GM19395 (cell line): Measurements from ENCODE around the gene F2RL2.

Source experiments
- ATAC-seq: cut with Tn5 transposase; IDR thresholded peaks from one replicate; pipeline ENCODE4 v1.9.1; 2021; ENCODE audit warnings: mild to moderate bottlenecking, moderate library complexity; ENCODE audit not compliant: unreplicated experiment

The F2RL2 gene

DNA sequence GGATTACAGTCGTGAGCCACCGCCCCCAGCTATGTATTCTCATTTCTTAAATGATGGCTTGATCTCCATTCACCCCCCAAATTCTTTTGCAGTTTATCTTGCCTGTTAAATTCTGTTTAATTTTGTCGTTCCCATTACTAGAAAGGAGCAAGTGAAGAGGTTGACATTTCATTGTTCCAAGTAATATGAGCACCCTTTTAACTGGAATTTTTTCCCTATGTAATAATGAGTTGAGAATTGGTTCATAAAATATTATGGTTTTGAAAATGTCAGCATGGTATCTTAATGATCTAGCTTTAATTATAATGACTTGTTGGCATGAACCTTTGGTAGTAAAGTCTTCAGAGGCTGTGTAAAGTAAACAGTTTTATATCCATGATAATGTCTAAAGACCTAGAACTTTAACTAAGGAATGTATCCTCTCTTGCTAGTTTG, 37.4 kb downstream of the F2RL2 start:
- no peak for ATAC-seq

DNA sequence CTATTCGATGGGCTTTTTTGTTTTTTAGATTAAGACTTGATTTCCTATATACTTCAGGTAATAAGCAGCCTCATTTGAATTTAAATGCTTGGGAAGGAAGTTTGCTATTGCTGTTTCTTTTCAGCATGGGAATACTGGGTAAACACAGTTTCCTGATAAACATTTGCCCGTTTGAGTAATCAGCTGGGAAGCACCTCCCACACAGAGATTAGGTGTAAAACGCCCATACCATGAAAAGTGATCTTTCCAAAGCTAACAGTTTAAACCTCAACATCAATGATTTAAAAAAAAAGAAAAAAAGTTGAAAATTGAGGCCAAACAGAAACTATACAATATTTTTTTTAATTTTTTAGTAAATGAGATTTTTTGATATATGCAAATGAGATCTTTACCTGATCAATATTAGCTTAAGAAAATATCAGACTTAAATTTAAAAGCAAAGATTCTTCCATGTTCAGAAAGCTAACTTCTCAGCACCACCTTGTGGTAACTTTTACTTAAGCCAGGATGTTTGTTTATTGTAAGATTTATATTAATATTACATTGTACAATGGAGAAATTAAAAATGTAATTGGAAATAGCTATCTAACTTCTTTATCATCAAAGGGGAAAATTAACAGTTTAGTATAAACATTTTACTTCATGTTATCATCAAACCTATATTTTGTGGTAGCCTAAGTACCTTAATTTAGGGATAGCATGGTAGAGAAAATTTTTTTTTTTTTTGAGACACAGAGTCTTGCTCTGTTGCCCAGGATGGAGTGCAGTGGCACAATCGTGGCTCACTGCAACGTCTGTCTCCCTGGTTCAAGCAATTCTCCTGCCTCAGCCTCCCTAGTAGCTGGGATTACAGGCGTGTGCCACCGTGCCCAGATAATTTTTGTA, 39.8 kb downstream of the F2RL2 start:
- ATAC-seq = no peak

DNA sequence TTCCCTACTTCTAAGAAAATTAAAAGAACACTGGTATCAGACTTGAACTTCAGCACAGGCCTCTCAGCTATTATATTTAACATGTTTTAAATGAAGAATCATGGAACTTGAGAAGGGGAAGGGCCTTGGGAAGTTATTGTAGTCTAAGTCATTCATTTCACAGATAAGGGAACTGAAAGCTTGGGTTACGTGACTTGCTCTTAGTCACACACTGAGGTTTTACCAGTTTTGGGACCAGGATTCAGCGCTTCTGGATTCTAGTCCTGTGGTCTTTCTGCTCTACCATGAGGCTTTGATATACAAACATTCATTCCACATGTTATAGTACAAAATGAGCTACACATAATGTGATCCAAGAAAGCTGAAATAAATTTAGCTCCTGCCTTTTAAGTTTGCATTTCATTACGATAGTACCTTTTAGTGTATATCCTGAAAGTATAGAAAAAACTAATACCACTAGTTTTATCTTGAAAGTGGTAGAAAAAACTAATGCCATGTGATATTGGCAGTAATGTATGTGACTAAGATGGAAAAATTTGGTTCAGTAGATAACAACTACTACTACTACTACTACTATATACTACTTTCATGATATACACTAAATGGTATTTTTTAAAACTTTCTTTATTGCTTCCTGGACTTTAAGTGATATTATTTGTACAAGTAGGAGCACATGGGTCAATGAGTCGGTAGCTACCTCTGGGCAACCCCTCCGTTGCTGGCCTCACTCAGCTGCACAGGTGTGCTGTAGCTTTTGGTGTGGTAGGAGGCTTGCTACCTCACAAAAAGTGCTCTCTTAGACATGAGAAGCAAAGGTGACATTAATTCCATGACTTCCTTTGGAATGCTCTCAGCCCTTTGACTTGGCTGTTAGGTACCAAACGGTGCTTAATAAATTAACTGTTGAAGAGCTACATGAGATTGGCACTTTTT, 40.7 kb downstream of the F2RL2 start:
- peak; percentile 94 for ATAC-seq

DNA sequence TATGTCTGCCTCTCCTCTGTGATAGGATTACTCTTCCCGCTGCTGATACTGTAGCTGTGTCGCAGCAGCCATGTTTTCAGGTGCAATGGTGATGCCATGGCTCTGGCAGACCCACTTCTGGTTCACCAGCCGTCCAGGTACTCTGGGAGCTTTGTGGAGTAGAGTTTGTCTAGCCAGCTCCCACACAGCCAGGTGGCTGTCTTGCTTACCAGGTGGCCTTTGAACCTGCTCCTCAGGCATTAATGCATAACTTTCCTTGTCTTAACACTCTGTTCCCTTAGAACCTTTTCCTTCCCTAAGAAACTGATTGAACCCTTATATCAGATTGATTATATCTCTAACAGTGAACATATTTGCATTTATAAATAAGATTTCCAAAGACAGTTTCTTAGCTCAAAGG, 42.2 kb downstream of the F2RL2 start:
- ATAC-seq = no peak

DNA sequence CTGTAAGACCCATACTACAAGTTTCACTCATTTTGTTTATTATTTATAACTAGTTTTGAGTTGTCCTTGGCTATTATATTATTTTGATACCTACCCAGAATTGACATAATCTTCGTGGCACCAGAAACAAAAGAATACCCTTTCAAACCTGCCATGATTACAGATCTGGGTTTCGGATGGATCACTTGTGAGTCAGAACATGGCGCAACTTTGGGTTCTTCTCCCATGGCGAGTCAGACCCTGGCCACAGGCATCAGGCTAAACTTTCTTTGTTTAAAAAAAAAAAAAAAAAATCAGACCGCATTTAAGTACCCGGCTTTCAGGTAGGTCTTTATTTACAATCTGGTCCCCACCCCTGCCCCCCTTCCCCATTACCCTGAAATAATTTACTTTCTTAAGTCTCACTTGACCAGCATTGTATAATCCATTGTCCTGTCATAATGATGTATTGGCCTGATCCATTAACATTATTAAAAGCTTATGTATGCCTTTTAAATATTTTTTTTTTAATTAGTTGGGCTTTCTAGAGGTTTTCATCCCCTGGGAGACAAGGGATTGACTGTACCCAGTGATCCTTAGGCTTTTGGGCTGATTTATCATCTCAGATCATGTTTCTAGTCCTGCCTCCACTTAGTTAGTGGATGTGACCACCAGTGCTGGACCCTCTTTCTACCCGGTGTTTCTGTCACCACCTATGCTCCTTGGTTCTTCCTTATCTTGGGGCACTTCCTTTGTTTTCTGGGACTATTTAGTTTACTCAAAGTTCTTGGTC, 43.9 kb downstream of the F2RL2 start:
- no peak for ATAC-seq

DNA sequence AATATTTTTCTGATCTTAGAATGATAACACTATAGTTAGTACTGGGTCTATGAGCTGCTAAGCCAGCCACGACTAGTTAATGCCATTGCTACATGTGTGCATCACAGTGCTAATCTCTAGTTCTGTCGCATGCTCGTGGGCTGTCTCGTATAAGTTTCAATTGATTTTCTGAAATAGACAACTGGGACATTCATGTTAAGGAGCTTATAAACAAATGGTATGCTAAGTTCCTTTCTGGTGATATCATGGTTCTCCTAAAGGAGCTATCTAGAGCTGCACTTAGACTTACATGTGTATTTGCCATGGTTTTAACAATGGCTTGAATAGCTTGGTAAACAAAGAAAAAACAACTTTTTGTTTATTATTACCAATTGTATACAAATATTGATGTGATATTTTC, 46.2 kb downstream of the F2RL2 start:
- no peak for ATAC-seq

DNA sequence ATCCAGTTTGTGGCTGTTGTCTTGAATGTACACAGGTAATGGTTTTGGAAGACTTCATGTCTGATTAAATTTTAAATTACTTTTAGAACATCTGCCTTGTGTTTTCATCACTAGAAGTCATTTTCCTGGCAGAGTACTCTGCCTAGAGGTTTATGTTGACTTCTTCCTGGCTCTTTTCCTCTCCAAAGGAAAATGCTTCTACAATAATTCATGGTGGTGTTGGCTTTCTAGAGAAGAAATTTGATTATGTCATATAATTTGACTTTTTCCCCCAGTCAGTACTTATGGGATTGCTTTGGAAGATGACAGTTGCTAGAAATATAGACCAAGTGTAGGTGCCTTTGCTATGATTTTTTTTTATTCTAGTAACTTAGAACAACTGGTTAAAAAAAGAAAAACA, 46.8 kb downstream of the F2RL2 start:
- ATAC-seq = no peak

DNA sequence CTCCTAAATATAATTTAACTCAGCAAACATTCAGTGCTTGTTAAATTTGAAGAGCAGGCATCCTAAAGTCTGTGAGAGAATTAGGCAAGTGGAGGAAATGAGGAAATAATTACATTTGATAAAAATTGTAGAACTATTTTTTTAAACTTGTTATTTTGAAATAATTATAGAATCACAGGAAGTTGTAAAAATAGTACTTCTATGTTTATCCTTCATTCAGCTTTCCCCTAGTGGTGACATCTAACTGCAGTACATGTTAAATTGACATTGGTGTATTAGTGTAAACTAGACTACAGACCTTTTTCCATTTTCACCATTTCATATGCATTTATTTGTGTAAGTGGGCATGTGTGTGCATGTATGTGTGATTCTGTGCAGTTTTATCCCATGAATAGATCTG, 51.6 kb downstream of the F2RL2 start:
- no peak for ATAC-seq

DNA sequence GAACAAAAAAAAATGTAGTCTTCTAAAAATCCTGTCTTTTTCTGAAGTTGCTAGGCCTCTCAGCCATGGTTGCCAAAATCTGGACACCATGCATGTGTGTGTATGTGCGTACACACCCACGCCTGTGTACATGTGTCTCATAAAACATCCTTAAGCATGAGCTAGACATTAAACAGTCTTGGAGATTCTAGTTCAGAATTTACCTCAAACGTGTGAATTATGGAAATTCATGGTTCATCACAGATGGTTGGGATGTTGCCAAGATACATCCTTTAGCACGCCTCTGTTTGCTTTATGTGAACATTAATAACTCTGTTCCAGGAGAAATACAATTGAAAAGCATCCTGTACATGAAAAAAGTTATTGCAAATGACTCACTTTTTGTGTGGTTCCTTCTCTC, 53.0 kb downstream of the F2RL2 start:
- ATAC-seq = no peak
